ENCODE results near the gene STRBP. TPM values are rescaled to one million over a fixed set of nuclear protein-coding genes. Genes with fewer than 3 reads are reported as not detected.
"Not testable (repeated sequence)": the region's sequence is repeated elsewhere in the genome, so short reads cannot be mapped to it uniquely, and the experiment has no call there.

Gene STRBP
- total RNA-seq = 84.8 TPM

DNA sequence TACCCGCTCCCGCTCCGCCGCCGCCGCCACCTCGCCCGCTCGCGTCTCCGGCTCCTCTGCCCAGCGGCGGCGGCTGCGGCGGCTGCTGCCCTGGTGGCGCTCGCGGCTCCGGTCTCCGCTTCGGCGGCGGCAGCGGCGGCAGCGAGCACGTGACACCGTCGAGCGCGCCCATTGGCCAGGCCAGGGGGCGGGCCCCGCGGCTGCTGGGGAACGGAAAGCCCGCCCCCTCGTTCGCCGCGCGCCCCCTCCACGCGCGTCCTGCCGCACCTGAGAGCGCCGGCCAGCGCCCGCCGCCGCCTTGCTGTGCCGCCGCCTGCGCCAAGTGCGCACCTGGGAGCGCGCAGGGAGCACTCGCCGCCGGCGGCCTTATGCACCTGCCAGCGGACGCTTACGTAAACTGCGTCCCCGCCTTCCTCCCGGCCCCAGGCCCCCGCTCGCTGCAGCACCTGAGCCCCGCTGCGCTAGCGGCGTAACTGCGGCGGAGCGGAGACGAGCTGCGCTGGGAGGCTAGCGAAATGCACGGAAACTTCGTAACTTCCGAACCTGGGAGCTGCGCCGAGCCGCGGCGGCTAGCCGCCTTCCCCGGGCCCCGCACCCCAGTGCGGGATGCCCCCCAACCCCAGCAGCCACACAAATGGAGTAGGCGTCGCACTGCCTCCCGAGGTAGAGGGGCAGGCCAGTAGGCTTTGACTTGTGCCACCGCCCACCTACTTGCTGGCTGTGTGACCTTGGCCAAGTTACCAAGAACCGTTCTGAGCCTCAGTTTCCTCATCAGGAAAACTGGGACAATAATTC, at the start of gene STRBP:
STRBP (minus strand) TSS at position 122 of the 795 bp plus-strand sequence. CDS start 84,452 bp downstream, outside the sequence.
- FAIRE-seq (no peak), DNase-seq (ENCODE audit: low spot score in 2 of 2) (peak; percentile 98 to 99)

DNA sequence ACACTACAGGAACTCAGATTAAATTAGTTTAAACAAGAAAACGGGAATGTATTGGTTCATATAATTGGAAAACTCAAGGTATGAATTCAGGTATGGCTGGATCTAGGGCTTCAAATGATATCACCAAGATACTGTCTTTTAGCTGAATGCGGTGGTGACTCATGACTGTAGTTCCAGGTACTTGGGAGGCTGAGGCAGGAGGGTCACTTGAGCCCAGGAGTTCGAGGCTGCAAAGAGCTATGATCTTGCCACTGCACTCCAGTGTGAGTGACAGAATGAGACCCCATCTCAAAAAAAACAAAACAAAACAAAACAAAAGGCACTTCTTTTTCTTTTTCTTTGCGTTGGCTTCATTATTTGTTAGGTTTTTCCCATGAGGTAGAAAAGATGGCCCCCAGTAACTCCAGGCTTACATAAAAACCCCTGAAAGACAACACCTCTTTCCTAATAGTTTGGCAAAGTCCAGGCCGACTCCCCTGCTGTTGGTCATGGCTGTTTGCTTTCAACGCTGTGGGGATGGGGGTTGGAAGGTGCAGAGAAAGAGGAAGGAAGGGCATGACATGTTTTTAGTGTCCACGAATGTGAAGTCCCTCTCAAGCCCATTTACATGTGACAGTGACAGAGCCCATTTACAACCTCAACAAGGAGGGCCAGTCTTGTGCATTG, 47.8 kb upstream of the STRBP start:
- FAIRE-seq (no peak), DNase-seq (ENCODE audit: low spot score in 2 of 2) (no peak)

DNA sequence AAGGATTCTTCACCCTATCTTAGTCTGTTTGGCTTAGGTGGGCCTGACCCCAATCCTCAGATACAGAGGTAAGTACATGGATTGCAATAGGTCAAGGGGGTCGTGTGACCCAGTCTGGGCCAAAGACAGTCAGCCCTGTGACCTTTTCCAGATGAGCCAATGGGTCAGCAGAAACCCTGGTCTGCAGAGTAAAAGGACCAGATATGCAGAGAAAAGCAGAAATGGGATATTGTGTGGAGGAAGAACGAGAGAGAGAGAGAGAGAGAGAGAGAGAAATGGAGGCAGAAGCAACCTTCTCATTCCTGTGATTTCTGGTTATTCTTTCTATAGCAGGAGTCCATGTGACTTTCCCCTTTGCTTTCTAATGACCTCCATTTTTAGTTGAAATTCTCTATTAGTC, 47.2 kb upstream of the STRBP start:
- no peak for FAIRE-seq
- no peak for DNase-seq (ENCODE audit: low spot score in 2 of 2)

DNA sequence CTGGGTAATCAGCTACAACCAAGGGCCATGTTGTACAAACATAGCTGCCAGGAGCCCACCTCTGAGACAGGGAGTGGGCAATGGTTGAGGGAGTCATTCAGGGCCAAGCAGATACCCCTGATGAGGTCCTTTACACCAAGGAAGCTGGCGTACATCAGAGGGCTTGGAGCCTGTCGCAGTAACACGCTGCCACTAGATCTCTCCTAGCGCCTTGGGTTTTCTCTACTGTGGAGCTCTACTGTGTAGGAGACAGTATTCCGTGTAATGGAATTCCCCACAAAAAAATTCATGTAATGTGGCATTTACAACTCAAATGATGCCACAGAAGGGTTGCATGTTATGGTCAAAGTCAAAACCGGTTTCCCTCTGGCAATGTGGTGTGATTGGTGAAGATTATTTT, 46.2 kb upstream of the STRBP start:
- no peak for FAIRE-seq
- DNase-seq (ENCODE audit: low spot score in 2 of 2) = no peak

DNA sequence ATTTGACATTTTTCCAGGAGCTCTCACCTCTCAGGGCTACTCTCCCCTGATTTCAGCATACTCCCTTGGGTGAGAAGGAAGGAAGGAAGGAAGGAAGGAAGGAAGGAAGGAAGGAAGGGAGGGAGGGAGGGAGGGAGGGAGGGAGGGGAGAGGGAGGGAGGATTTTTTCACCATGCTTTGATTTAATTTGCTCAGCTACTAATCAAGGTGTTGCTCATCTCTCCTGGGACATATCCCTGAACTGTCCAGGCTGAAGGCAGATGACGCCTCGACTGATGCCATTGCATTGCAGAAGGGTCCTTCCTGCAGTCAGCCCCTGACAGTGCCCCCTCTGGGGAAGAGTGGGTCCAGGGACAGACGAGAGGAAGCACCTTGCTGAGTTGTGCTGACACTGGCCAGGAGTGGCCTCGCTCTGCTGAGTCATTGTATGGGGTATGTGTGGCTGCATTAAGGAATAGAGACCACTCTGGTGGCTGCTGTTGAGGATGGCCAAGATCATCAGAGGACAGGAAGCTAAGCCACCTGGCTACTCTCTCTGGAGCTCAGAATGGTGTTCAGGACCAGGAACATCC, 44.0 kb upstream of the STRBP start:
- DNase-seq (ENCODE audit: low spot score in 2 of 2) = no peak

DNA sequence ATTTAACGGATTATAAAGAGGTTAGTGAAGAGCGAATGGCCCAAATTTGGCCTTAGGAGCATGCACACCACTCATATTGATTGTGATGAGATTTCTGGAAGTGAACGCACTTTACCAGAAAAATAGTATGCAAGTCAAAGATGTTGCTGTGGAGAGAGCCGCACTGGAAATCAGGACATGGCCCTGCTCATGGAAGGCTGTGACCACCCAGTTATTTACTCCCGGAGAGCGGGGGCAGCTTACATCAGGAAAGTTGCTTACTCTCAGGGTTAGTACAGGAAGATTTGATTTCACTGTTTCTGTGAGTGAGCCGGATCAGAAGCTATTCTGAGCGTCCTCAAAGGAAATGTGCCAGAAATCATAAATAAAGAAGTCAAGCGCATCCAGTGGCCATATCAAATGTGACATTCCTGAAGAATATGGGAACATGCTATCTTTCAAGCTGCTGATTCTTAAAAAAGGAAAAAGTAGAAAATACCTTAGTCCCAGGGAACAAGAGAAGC, 42.9 kb upstream of the STRBP start:
- DNase-seq (ENCODE audit: low spot score in 2 of 2) = no peak
- FAIRE-seq = no peak

More for the DNA sequence above, 44.0 kb upstream of the STRBP start:
- no peak for FAIRE-seq

DNA sequence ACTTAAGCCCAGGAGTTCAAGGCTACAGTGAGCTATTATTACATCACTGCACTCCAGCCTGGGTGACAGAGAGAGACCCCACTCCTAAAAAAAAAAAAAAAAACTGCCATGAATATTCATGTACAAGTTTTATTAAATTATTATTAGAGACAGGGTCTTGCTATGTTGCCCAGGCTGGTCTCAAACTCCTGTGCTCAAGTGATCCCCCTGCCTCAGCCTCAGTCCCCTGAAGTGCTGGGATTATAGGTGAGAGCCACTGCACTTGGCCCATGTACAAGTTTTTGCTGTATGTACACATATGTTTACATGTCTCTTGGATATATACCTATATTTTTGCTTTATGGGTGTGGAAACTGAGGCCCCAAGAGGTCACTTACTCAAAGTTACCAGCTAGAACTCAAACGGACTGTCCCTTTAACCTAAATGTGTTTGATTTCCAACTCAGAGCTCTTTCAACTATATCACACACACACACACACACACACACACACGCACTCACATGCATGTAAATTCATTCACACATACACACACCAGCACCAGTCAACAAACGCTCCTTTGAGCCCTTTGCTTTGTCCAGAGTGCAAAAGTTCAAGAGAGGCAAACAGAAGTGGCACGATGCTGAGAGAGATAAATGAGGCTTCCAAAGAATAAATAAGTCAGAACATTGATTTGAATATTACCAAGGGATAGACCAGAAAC, 42.3 kb upstream of the STRBP start:
- no peak for FAIRE-seq

DNA sequence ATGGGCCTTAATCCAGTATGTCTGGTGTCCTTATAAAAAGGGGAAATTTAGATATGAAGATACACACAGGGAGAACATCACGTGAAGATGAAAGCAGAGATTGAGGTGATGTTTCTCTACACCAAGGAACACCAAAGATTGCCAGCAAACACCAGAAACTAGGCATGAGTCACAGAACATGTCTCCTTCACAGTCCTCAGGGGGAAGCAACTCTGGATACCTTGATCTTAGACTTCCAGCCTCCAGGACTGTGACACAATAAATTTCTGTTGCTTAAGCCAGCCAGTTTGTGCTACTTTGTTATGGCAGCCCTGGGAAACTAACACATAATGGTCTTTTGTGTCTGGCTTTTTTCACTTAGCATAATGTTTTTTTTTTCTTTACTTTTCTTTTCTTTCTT, 41.2 kb upstream of the STRBP start:
- FAIRE-seq = no peak

More for the DNA sequence above, 42.3 kb upstream of the STRBP start:
- DNase-seq (ENCODE audit: low spot score in 2 of 2) = no peak

DNA sequence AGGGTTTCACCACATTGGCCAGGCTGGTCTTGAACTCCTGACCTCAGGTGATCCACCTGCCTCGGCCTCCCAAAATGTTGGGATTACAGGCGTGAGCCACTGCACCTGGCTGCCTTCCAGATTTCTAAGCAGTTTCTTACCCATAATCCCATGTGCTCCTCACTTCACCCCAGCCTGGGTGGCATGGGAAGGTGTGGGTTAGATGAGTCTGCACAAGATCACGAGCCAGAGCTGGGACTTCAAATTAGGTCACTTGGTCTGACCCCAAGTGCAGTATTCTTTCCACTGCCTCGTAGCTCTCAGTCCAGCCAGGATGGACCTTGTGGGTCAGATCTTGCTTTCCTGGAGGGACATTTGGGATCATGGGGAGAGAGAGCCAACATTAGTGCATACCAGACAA, 37.5 kb upstream of the STRBP start:
- FAIRE-seq (no peak), DNase-seq (ENCODE audit: low spot score in 2 of 2) (no peak)

More for the DNA sequence above, 41.2 kb upstream of the STRBP start:
- no peak for DNase-seq (ENCODE audit: low spot score in 2 of 2)

DNA sequence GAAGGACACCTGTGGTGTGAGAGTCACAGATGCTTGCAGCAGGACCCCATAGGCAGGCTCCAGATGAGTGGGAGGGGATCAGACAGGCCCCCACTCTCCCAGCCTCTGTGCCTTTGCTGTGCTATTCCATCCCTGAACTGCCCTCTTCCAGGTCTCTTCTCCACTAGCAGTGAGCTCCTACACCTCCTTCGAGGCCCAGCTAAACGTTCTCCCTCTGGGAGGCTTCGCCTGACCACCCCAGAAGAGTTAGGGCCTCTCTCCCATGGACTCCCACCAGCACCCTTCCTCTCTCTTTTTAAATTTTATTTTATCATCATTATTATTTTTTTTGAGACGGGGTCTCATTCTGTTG, 35.9 kb upstream of the STRBP start:
- FAIRE-seq (no peak), DNase-seq (ENCODE audit: low spot score in 2 of 2) (no peak)

DNA sequence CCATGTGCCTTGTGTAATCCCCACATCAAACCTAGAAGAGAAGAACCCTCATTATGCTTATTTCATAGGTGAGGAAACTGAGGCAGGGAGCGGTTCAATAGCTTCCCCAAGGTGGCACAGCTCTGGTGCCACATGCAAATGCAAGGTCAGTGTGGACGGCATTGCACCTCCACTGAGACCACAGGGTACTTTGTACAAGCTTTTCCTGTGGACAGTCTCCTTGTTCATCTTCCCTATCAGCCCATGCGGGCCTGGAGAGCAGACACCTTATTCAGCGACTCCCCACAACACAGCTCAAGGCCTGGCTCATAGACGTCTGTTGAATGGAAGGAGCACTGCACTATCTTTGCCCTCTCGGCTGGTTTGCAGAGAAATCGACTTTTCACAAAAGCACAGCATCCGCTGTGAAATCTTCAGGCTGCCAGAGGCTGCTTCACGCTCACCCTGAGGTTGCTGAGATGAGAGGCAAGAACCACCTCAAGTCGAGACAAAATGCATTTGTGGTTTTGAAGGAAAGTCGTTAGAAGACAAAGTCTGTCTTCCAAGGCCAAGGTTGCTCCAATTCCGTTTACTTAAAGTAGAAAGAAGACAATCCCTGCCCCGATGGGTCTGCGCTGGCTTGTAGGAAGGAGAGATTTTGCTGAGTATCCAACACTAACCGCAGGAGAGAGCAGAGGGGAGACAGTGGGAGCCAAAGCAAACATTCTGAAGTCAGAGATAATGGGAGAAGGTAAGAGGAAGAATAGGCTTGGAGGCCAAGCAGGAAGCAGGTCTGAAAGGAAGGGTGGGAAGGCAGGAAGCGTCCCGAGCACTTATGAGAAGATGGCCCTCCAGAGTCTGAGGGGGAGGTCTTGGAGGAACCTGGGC, 34.2 kb upstream of the STRBP start:
- no peak for FAIRE-seq
- DNase-seq (ENCODE audit: low spot score in 2 of 2) = no peak

DNA sequence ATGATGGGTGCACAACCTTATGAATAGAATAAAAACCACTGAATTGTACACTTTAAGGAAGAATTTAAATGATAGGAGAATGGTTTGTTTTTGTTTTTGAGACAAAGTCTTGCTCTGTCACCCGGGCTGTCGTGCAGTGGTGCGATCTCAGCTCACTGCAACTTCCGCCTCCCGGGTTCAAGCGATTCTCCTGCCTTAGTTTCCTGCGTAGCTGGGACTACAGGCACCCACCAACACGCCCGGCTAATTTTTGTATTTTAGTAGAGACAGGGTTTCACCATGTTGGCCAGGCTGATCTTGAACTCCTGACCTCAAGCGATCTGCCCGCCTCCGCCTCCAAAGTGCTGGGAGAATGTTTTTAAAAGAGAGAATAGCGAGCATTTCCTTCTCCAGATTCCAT, 33.5 kb upstream of the STRBP start:
- not testable (repeated sequence) for FAIRE-seq; DNase-seq (ENCODE audit: low spot score in 2 of 2)

DNA sequence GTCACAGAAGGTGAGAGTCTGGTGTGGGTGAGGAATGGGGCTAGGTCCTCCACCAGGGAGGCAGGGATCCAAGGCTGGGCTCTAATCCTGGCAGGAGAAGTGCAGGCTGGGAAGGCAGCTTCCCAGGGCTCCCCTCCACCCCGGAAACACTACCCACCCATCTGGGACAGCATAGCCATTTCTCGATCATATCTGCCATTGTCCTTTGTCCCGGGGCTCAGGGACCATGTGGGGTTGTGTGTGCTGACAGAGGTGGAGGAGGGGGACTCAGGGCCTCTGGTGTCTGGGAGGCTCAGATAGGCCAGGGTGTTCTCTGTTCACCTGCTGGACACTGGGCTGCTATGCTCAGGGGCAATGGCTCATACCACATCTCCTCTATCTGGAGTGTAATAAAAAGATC, 32.2 kb upstream of the STRBP start:
- FAIRE-seq = no peak
- DNase-seq (ENCODE audit: low spot score in 2 of 2) = no peak

DNA sequence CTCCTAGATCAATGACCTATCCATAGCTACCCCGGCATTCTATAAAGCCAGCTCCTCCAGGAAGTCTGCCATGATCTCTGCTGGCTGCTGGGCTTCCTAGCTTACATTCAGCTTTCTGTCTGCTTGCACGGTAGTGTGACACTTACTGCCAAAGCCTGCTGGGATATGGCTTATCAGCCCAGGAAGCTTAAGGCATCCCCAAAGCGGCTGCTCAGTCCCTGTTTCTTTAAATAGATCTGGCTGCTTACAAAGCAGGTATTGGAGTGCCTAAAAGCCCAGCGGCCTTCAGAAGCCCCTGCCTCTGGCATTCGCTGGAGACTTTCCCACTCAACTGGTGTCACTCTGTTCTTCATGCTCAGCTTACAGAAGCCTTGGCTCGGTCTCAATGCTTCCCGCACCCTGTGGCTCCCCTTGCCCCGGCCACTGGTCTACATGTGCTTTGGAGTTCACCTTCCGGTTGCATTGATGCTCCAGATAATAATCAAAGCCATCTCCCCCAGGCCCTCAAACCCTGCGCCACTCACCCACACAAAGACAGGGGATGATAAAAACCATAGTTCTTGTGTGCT, 31.3 kb upstream of the STRBP start:
- no peak for DNase-seq (ENCODE audit: low spot score in 2 of 2)
- FAIRE-seq = no peak

DNA sequence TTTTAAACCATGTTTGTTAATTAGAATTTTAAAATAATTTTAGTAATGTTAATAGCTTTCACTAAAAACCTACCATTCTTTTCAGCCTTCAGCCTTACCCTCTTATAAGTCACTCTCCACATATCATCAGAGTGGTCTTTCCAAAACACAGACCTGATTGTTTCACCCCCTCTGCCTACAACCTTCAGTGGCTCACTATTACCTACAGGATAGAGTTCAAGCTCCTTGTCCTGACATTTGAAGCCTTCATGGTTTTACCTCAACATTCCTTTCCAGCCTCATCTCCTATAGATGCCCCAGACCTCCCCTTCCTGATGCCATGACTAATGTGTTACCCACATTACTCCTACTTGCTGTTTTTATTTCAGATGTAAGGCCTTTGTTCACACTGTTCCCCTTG, 27.8 kb upstream of the STRBP start:
- DNase-seq (ENCODE audit: low spot score in 2 of 2) = no peak
- no peak for FAIRE-seq

DNA sequence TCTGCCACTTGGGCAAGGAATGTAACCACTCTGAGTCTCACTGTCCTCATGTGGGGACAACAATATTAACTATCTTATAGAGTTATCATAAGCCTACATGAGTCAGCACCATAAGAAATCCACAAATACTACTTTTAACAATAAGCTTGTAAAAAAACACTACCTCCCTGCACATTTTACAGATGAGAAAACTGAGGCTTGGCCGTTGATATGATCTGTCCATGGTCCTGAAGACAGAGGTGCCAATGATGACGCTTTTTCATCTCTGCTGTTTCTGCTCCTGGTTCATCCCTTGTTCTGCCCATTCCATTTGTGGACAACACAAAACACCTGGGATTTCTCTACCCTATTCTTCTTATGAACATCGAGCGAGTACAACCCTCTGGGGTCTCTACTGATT, 23.4 kb upstream of the STRBP start:
- FAIRE-seq (no peak), DNase-seq (ENCODE audit: low spot score in 2 of 2) (no peak)

DNA sequence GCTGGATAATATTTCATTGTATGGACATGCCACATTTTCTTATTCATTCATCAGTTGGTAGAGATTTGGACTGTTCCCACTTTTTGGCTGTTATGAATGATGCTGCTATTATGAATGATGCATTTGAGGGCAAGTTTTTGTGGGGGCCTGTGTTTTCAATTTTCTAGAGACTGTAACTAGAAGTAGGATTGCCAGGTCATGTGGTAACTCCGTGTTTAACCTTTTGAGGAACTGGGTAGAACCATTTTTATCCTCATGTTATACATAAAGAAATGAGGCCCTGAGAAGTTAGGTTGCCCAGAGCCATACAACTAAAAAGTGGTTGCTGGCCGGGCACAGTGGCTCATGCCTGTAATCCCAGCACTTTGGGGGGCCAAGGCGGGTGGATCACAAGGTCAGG, 22.4 kb upstream of the STRBP start:
- FAIRE-seq (no peak), DNase-seq (ENCODE audit: low spot score in 2 of 2) (no peak)

DNA sequence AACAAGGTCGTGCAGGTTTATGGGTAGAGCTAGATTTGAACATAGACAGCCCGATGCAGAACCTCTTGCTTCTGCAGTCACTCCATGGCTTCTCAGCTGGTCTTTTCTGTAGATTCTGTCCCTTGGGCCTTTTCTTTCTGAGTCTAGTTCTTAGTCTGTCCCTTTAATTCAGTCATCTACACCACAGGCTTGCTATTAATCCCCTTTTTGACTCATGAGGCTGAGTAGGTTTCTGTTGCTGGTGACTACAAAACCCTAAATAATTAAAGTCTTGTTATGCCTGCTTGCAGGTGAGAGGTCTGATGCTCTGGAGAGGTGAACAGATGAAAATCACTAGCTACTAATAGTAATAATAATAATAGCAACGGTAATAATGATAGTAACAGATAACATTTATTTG, 19.3 kb upstream of the STRBP start:
- DNase-seq (ENCODE audit: low spot score in 2 of 2) = no peak
- FAIRE-seq = no peak

DNA sequence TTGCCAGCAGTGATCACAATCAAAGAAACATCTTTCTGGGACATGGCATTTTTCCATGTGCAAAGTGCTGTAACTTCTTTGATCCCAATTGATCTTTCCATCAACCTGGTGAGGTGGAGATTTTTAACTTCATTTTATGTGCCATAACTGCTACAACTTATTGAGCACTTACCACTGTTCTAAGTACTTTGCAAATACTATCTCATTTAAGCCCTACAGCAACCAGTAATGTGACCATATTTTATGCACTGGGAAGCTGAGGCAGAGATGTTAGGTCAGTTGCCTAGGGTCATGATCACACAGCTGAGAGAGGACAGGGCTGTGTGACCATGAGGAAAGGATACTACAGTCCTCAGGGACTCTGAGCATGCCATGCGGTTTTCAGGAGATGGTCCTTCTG, 17.9 kb upstream of the STRBP start:
- no peak for FAIRE-seq
- DNase-seq (ENCODE audit: low spot score in 2 of 2) = no peak

DNA sequence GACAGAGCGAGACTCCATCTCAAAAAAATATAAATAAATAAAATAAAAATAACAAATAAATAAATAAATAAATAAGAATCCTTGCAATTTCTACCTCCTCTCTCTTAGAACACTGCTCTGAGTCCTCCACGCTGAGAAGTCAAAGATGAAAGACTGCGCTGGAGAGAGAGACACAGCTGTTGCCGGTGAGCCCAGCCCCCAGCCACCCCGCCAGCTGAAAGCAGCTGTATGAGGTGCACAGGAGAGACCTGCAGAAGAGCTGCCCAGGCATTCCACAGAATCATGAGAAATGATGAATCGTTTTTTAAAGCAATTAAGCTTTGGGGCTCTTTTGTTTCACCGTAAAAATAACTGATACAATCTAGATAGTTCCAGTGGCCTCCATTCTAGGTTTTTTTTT, 16.3 kb upstream of the STRBP start:
- no peak for DNase-seq (ENCODE audit: low spot score in 2 of 2)
- no peak for FAIRE-seq

Data from frontal cortex (tissue), 4 donors.